ENCODE data around the gene LLGL2.

The LLGL2 gene

GRCh38 chr17:75622771-75623273 lies 97.3 kb downstream of the LLGL2 start:
- DNase-seq (ENCODE audit: low spot score), result no peak
- Mint-ChIP-seq H3K4me3 (no peak overlapping the region), H3K9me3 (no peaks in the 10 kb centered on the region), H3K27me3 (ENCODE audit: low read depth) (no peaks in the 10 kb centered on the region), H3K27ac (no peak overlapping the region), H3K36me3 (ENCODE audit: low read depth) (no peaks in the 10 kb centered on the region), H3K4me1 (ENCODE audit: low read depth) (no peaks in the 10 kb centered on the region)

- Mint-ChIP-seq H3K9me3 (no peaks in the 10 kb centered on the region), H3K36me3 (ENCODE audit: low read depth) (no peaks in the 10 kb centered on the region), H3K27me3 (ENCODE audit: low read depth) (no peaks in the 10 kb centered on the region), H3K27ac (no peak overlapping the region), H3K4me3 (no peak overlapping the region), H3K4me1 (ENCODE audit: low read depth) (no peaks in the 10 kb centered on the region)
- DNase-seq (ENCODE audit: low spot score), result no peak
Measured at GRCh38 chr17:75623386-75623785, 97.9 kb downstream of the LLGL2 start.

GRCh38 chr17:75624021-75624420 lies 98.5 kb downstream of the LLGL2 start:
- no peaks in the 10 kb centered on the region for H3K36me3 Mint-ChIP-seq (ENCODE audit: low read depth)
- no peak for DNase-seq (ENCODE audit: low spot score)
- H3K27ac Mint-ChIP-seq, result no peak overlapping the region
- no peaks in the 10 kb centered on the region for H3K27me3 Mint-ChIP-seq (ENCODE audit: low read depth)
- H3K4me1 Mint-ChIP-seq (ENCODE audit: low read depth), result no peaks in the 10 kb centered on the region
- H3K9me3 Mint-ChIP-seq, result no peaks in the 10 kb centered on the region
- H3K4me3 Mint-ChIP-seq, result no peak overlapping the region

Measured in T-helper 2 cell treated with Interferon-gamma antibody and Interleukin-4, amounts not matched to agents 5 μg/mL and 100 μg/mL, for 36 hours (primary cell).